Esophagus squamous epithelium (tissue), 4 donors: ENCODE measurements around the gene FAM107A.

ENCODE experiments used
- POLR2A ChIP-seq, 4 donors: fragments of 450-650 bp; IDR thresholded peaks; one replicate each; pipeline ENCODE4 v1.6.1; 2017; ENCODE audit warnings: antibody characterized with exemption in 4 of 4, mild to moderate bottlenecking in 4 of 4, moderate library complexity in 3 of 4
- TF ChIP-seq, protein P1 (sequence below), 6 experiments: fragments of 450-650 bp in 4 of 6; fragments of 200-600 bp in 2 of 6; sonication (generic) in 2 of 6; IDR thresholded peaks; one replicate each; pipeline ENCODE4 v1.5.1; 2016 to 2019; ENCODE audit warnings: antibody characterized with exemption in 6 of 6, mild to moderate bottlenecking in 4 of 6, moderate library complexity in 4 of 6

DNA sequence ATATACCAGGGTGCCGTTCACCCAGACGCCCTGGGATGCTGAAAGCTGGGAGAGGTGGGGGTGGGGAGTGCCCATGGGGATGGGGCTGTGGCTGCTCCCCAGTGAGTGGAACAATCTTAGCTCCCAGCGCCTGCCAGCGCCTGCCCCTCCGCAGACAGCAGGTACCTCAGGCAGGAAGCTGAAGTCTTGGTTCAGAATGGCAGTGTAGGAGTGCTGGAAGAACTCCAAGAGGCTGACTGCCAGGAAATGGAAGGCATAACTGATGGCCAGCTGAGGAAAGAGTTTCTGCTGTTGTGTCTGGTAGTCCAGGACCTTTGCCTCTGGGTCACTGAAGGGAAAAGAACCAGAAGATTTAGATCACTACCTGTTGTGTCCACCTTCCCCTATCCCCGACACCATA is 48.6 kb downstream of the FAM107A start:
- TF ChIP-seq, protein P1, sequence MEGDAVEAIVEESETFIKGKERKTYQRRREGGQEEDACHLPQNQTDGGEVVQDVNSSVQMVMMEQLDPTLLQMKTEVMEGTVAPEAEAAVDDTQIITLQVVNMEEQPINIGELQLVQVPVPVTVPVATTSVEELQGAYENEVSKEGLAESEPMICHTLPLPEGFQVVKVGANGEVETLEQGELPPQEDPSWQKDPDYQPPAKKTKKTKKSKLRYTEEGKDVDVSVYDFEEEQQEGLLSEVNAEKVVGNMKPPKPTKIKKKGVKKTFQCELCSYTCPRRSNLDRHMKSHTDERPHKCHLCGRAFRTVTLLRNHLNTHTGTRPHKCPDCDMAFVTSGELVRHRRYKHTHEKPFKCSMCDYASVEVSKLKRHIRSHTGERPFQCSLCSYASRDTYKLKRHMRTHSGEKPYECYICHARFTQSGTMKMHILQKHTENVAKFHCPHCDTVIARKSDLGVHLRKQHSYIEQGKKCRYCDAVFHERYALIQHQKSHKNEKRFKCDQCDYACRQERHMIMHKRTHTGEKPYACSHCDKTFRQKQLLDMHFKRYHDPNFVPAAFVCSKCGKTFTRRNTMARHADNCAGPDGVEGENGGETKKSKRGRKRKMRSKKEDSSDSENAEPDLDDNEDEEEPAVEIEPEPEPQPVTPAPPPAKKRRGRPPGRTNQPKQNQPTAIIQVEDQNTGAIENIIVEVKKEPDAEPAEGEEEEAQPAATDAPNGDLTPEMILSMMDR (IDR thresholded peaks at IDR 0.05) = no peak
- no peak for TF ChIP-seq POLR2A (IDR thresholded peaks at IDR 0.05)
